ENCODE data around the gene HEATR5A.

The HEATR5A gene

GRCh38 chr14:31270196-31270772 lies 150.1 kb downstream of the HEATR5A start:
- no peak for TF ChIP-seq TAF1 (IDR thresholded peaks at IDR 0.05; ENCODE audit: borderline replicate concordance, insufficient read depth, low read length)
- no peak for TF ChIP-seq SIN3A (IDR thresholded peaks at IDR 0.05; ENCODE audit: borderline replicate concordance, insufficient read depth, low read length)
- no peak for TF ChIP-seq POLR2AphosphoS5 (IDR thresholded peaks at IDR 0.05; ENCODE audit: low read depth, low read length)
- TF ChIP-seq FOXP2 (optimal IDR thresholded peaks at IDR 0.05; ENCODE audit: borderline replicate concordance, extremely low read depth, extremely low read length, insufficient read depth): no peak
- TF ChIP-seq REST (IDR thresholded peaks at IDR 0.05; ENCODE audit: insufficient read depth in 1 of 2, low read depth in 2 of 2, low read length in 2 of 2): no peak

- TF ChIP-seq SIN3A (IDR thresholded peaks at IDR 0.05; ENCODE audit: borderline replicate concordance, insufficient read depth, low read length) (no peak), REST (IDR thresholded peaks at IDR 0.05; ENCODE audit: insufficient read depth in 1 of 2, low read depth in 2 of 2, low read length in 2 of 2) (no peak), TAF1 (IDR thresholded peaks at IDR 0.05; ENCODE audit: borderline replicate concordance, insufficient read depth, low read length) (no peak), FOXP2 (optimal IDR thresholded peaks at IDR 0.05; ENCODE audit: borderline replicate concordance, extremely low read depth, extremely low read length, insufficient read depth) (no peak), POLR2AphosphoS5 (IDR thresholded peaks at IDR 0.05; ENCODE audit: low read depth, low read length) (no peak)
Measured at GRCh38 chr14:31269634-31270195, 150.6 kb downstream of the HEATR5A start.

GRCh38 chr14:31268216-31268615 lies 152.1 kb downstream of the HEATR5A start:
- TF ChIP-seq POLR2AphosphoS5 (IDR thresholded peaks at IDR 0.05; ENCODE audit: low read depth, low read length) (no peak), FOXP2 (optimal IDR thresholded peaks at IDR 0.05; ENCODE audit: borderline replicate concordance, extremely low read depth, extremely low read length, insufficient read depth) (no peak), SIN3A (IDR thresholded peaks at IDR 0.05; ENCODE audit: borderline replicate concordance, insufficient read depth, low read length) (no peak), TAF1 (IDR thresholded peaks at IDR 0.05; ENCODE audit: borderline replicate concordance, insufficient read depth, low read length) (no peak), REST (IDR thresholded peaks at IDR 0.05; ENCODE audit: insufficient read depth in 1 of 2, low read depth in 2 of 2, low read length in 2 of 2) (no peak)

- TF ChIP-seq REST (IDR thresholded peaks at IDR 0.05; ENCODE audit: insufficient read depth in 1 of 2, low read depth in 2 of 2, low read length in 2 of 2) (no peak), POLR2AphosphoS5 (IDR thresholded peaks at IDR 0.05; ENCODE audit: low read depth, low read length) (no peak), FOXP2 (optimal IDR thresholded peaks at IDR 0.05; ENCODE audit: borderline replicate concordance, extremely low read depth, extremely low read length, insufficient read depth) (no peak), TAF1 (IDR thresholded peaks at IDR 0.05; ENCODE audit: borderline replicate concordance, insufficient read depth, low read length) (no peak), SIN3A (IDR thresholded peaks at IDR 0.05; ENCODE audit: borderline replicate concordance, insufficient read depth, low read length) (no peak)
Measured at GRCh38 chr14:31266437-31267331, 153.7 kb downstream of the HEATR5A start.
